Fibroblast of gingiva (primary cell): Measurements from ENCODE around the gene LDLRAP1.
"Not testable (repeated sequence)": the region's sequence is repeated elsewhere in the genome, so short reads cannot be mapped to it uniquely, and the experiment has no call there.

Experiments used
- DNase-seq: peaks from one replicate; pipeline ENCODE4 v3.0.0-alpha.2; 2011; ENCODE audit warnings: low read depth

LDLRAP1 gene

GRCh38 chr1:25543425-25544242 lies at the start of gene LDLRAP1:
Gene LDLRAP1, plus strand, starts transcription at chr1:25543606. Its CDS starts 93 bp downstream, at chr1:25543699.
- peak; percentile 68 for DNase-seq

- no peak for DNase-seq
These were observed 48.5 kb upstream of the LDLRAP1 start for GRCh38 chr1:25494952-25495351.

- peak; percentile 83 for DNase-seq
These were observed 42.7 kb upstream of the LDLRAP1 start for GRCh38 chr1:25500694-25501093.

- DNase-seq, result peak; percentile 56
These were observed 42.0 kb upstream of the LDLRAP1 start for GRCh38 chr1:25501235-25502058.

GRCh38 chr1:25502957-25503356 lies 40.4 kb upstream of the LDLRAP1 start:
- no peak for DNase-seq

- no peak for DNase-seq
These were observed 39.6 kb upstream of the LDLRAP1 start for GRCh38 chr1:25503551-25504426.

GRCh38 chr1:25504706-25505595 lies 38.5 kb upstream of the LDLRAP1 start:
- peak; percentile 35 for DNase-seq

GRCh38 chr1:25505656-25506385 lies 37.6 kb upstream of the LDLRAP1 start:
- no peak for DNase-seq

- DNase-seq, result not testable (repeated sequence)
These were observed 36.6 kb upstream of the LDLRAP1 start for GRCh38 chr1:25506566-25507463.

- no peak for DNase-seq
These were observed 29.7 kb upstream of the LDLRAP1 start for GRCh38 chr1:25513666-25514065.

- DNase-seq, result no peak
These were observed 28.4 kb upstream of the LDLRAP1 start for GRCh38 chr1:25515033-25515432.

- DNase-seq, result no peak
These were observed 26.7 kb upstream of the LDLRAP1 start for GRCh38 chr1:25516686-25517085.

- no peak for DNase-seq
These were observed 25.7 kb upstream of the LDLRAP1 start for GRCh38 chr1:25517476-25518394.

- no peak for DNase-seq
These were observed 23.8 kb upstream of the LDLRAP1 start for GRCh38 chr1:25519624-25520023.

GRCh38 chr1:25520446-25521061 lies 22.9 kb upstream of the LDLRAP1 start:
- peak; percentile 56 for DNase-seq

- DNase-seq, result no peak
These were observed 21.3 kb upstream of the LDLRAP1 start for GRCh38 chr1:25522031-25522655.

GRCh38 chr1:25523542-25523941 lies 19.9 kb upstream of the LDLRAP1 start:
- DNase-seq, result no peak
